Nephron (organoid): ENCODE data around the gene PFKP.

Source experiments
- H3K27ac Mint-ChIP-seq, 3 experiments: 2 replicates each; pipeline ENCODE4 v1.8.0; 2020; ENCODE audit warnings: mixed read lengths in 3 of 3, mild to moderate bottlenecking in 2 of 3, moderate library complexity in 1 of 3
- H3K27me3 Mint-ChIP-seq: 2 replicates; pipeline ENCODE4 v1.8.0; 2021; ENCODE audit warnings: low read depth, mild to moderate bottlenecking, moderate library complexity, mixed read lengths
- H3K36me3 Mint-ChIP-seq: 2 replicates; pipeline ENCODE4 v1.8.0; 2020; ENCODE audit warnings: low read depth, mixed read lengths
- H3K4me1 Mint-ChIP-seq: 2 replicates; pipeline ENCODE4 v1.8.0; 2020; ENCODE audit warnings: mixed read lengths
- H3K4me3 Mint-ChIP-seq, 3 experiments: 2 replicates each; pipeline ENCODE4 v1.8.0; 2020; ENCODE audit warnings: mild to moderate bottlenecking in 3 of 3, mixed read lengths in 3 of 3, moderate library complexity in 2 of 3
- H3K9me3 Mint-ChIP-seq: 2 replicates; pipeline ENCODE4 v1.8.0; 2020; ENCODE audit warnings: mixed read lengths
- TF ChIP-seq, protein P1 (sequence below), 3 experiments: fragments of 200-600 bp; sonication (generic); IDR thresholded peaks; one replicate each; pipeline ENCODE4 v1.5.0; 2021; ENCODE audit warnings: antibody characterized with exemption in 3 of 3; ENCODE audit not compliant: unreplicated experiment in 3 of 3

The PFKP gene

DNA sequence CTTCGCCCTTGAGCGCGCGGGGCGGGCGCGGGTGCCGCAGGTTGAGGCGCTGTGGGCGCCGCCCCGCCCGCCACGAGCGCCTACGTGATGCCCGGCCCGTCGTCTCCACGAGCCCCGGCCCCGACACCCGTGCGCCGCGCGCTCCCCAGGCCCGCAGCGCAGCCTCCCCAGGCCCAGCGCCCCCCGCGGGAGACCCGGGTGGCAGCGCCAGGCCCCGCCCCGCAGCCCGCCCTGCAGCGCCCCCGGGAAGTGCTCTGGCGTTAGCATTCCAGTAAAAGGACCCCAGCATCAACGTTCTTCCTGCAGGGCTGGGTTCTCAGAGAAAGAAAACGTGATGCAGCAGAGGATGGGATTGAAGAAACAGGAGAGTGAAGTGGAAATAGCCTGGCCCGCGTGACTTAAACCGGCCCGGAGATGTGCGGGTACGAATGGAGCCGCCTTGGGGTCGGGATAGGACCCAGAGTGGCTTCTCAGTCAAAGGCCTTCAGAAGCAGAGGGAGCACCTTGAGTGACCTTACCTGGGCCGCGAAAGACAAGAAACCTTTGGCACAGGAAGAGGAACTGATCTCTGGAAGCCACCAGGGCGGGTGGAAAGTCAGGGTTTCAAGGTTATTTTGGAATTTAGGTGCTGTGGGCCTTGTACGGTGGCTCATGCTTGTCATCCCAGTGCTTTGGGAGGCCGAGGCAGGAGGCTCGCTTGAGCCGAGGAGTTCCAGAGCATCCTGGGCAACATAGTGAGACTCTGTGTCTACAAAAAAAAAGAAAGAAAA is 1.8 kb downstream of the PFKP start:
- TF ChIP-seq, protein P1, sequence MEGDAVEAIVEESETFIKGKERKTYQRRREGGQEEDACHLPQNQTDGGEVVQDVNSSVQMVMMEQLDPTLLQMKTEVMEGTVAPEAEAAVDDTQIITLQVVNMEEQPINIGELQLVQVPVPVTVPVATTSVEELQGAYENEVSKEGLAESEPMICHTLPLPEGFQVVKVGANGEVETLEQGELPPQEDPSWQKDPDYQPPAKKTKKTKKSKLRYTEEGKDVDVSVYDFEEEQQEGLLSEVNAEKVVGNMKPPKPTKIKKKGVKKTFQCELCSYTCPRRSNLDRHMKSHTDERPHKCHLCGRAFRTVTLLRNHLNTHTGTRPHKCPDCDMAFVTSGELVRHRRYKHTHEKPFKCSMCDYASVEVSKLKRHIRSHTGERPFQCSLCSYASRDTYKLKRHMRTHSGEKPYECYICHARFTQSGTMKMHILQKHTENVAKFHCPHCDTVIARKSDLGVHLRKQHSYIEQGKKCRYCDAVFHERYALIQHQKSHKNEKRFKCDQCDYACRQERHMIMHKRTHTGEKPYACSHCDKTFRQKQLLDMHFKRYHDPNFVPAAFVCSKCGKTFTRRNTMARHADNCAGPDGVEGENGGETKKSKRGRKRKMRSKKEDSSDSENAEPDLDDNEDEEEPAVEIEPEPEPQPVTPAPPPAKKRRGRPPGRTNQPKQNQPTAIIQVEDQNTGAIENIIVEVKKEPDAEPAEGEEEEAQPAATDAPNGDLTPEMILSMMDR (IDR thresholded peaks at IDR 0.05; ENCODE audit: unreplicated experiment in 3 of 3): no peak
- no peaks in the 10 kb centered on the region for H3K36me3 Mint-ChIP-seq
- H3K9me3 Mint-ChIP-seq: no peaks in the 10 kb centered on the region
- H3K27me3 Mint-ChIP-seq: peaks cover 47% of the 10 kb centered on the region
- H3K4me1 Mint-ChIP-seq: peaks cover 4% of the 10 kb centered on the region
- H3K4me3 Mint-ChIP-seq: peak overlapping the region; percentile 88 to 90 (median 89)
- peak overlapping the region in 2 of 3 experiments; percentile 18 to 38 for H3K27ac Mint-ChIP-seq

GRCh38 chr10:3069876-3070275 is 2.5 kb downstream of the PFKP start:
- Mint-ChIP-seq H3K4me1 (peaks cover 8% of the 10 kb centered on the region), H3K36me3 (no peaks in the 10 kb centered on the region), H3K4me3 (peak overlapping the region; percentile 76 to 83 (median 82)), H3K27me3 (peaks cover 40% of the 10 kb centered on the region), H3K9me3 (no peaks in the 10 kb centered on the region), H3K27ac (no peak overlapping the region)
- TF ChIP-seq, protein P1 (IDR thresholded peaks at IDR 0.05; ENCODE audit: unreplicated experiment in 3 of 3): no peak

GRCh38 chr10:3071405-3072198 is 4.3 kb downstream of the PFKP start:
- TF ChIP-seq, protein P1 (IDR thresholded peaks at IDR 0.05; ENCODE audit: unreplicated experiment in 3 of 3): no peak

DNA sequence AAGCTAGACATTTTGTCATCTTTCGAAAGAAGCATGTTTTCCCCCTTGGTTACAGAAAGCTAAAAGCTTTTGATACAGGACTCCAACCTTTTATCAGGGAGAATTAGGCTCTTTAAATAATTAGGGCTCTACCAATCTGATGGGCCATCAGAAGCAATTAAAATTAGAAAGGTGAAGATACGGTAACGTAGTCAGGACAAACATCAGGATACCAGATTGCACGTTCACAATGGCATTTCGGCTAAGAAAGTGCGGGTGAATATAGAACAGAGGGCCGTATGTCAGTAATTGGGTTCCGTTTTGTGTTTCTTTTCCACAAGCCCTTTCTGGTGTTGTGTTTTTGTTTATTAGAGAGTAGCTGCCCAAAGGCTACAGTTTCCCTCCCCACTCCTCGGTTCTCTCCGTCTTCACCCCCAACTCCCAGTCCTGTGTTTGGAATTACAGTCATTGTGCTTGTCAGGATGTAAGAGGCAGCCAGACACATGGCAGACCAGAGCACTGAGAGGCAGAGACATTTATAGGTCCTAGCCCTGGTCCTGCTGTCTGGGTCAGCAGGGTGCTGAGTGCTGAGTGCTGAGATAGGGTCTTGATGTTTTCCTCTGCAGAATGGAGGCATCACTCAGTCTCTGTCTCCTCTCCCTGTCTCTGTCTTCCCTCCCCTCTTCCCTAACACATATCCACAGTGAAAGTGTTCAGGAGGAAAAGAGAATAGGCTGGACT is 5.5 kb downstream of the PFKP start:
- H3K4me1 Mint-ChIP-seq: peaks cover 13% of the 10 kb centered on the region
- H3K27ac Mint-ChIP-seq: no peak overlapping the region
- no peaks in the 10 kb centered on the region for H3K9me3 Mint-ChIP-seq
- TF ChIP-seq, protein P1 (IDR thresholded peaks at IDR 0.05; ENCODE audit: unreplicated experiment in 3 of 3): no peak
- H3K4me3 Mint-ChIP-seq: no peak overlapping the region
- peaks cover 24% of the 10 kb centered on the region for H3K27me3 Mint-ChIP-seq
- no peaks in the 10 kb centered on the region for H3K36me3 Mint-ChIP-seq

More at GRCh38 chr10:3071405-3072198, 4.3 kb downstream of the PFKP start:
- Mint-ChIP-seq H3K27me3 (peaks cover 24% of the 10 kb centered on the region), H3K27ac (no peak overlapping the region), H3K36me3 (no peaks in the 10 kb centered on the region), H3K4me3 (peak overlapping the region; percentile 14 to 64 (median 48)), H3K4me1 (peaks cover 9% of the 10 kb centered on the region), H3K9me3 (no peaks in the 10 kb centered on the region)

GRCh38 chr10:3074145-3074665 is 6.9 kb downstream of the PFKP start:
- Mint-ChIP-seq H3K27ac (peak overlapping the region in 1 of 3 experiments; percentile 67), H3K4me1 (peaks cover 19% of the 10 kb centered on the region), H3K4me3 (no peak overlapping the region), H3K27me3 (peaks cover 17% of the 10 kb centered on the region), H3K36me3 (no peaks in the 10 kb centered on the region), H3K9me3 (no peaks in the 10 kb centered on the region)
- TF ChIP-seq, protein P1 (IDR thresholded peaks at IDR 0.05; ENCODE audit: unreplicated experiment in 3 of 3): no peak
